Panc1 (cell line): ENCODE results near the gene PDE1C.

Experiments used
- POLR2AphosphoS5 ChIP-seq: IDR thresholded peaks from 2 replicates; pipeline ENCODE4 v1.6.1; 2012; ENCODE audit warnings: mild to moderate bottlenecking, low read depth, low read length, moderate library complexity
- SIN3A ChIP-seq: IDR thresholded peaks from 2 replicates; pipeline ENCODE4 v1.6.1; 2012; ENCODE audit warnings: low read depth, mild to moderate bottlenecking, low read length, moderate library complexity, borderline replicate concordance; ENCODE audit not compliant: insufficient read depth
- TCF7L2 ChIP-seq: IDR thresholded peaks from 2 replicates; pipeline ENCODE4 v1.6.1; 2011; ENCODE audit warnings: mild to moderate bottlenecking, low read depth, low read length, inconsistent platforms
- TF ChIP-seq, protein P1 (sequence below): fragments of 450-650 bp; IDR thresholded peaks from 2 replicates; pipeline ENCODE4 v1.5.1; 2017; ENCODE audit warnings: mild to moderate bottlenecking
- TF ChIP-seq, protein P2 (sequence below), 2 experiments: IDR thresholded peaks; 2 replicates each; pipeline ENCODE4 v1.6.1; 2011 to 2012; ENCODE audit warnings: low read depth in 2 of 2, control low read depth in 1 of 2, low read length in 1 of 2, mild to moderate bottlenecking in 1 of 2, moderate library complexity in 1 of 2; ENCODE audit not compliant: insufficient read depth in 1 of 2

DNA sequence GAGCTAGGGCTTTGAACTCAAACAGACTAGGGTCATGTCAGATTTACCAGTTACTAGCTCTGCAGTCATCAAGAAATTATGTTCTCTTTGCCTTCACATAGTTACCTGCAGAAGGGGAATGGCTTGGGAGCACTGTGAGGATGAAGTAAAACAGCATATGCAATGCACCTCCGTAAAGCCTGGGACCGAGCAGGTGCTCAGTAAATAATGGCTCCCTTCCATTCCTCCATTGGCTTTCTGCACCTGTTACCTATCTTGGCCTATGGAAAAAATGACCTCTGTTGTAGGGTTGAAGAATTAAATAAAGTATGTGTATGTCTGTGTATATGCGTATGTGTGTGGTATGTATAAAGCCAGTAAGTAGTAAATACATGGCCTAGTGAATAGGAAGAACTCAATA, 78.8 kb downstream of the PDE1C start:
- TF ChIP-seq, protein P1, sequence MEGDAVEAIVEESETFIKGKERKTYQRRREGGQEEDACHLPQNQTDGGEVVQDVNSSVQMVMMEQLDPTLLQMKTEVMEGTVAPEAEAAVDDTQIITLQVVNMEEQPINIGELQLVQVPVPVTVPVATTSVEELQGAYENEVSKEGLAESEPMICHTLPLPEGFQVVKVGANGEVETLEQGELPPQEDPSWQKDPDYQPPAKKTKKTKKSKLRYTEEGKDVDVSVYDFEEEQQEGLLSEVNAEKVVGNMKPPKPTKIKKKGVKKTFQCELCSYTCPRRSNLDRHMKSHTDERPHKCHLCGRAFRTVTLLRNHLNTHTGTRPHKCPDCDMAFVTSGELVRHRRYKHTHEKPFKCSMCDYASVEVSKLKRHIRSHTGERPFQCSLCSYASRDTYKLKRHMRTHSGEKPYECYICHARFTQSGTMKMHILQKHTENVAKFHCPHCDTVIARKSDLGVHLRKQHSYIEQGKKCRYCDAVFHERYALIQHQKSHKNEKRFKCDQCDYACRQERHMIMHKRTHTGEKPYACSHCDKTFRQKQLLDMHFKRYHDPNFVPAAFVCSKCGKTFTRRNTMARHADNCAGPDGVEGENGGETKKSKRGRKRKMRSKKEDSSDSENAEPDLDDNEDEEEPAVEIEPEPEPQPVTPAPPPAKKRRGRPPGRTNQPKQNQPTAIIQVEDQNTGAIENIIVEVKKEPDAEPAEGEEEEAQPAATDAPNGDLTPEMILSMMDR, result no peak
- TF ChIP-seq SIN3A, result no peak
- no peak for TF ChIP-seq POLR2AphosphoS5
- TF ChIP-seq, protein P2, sequence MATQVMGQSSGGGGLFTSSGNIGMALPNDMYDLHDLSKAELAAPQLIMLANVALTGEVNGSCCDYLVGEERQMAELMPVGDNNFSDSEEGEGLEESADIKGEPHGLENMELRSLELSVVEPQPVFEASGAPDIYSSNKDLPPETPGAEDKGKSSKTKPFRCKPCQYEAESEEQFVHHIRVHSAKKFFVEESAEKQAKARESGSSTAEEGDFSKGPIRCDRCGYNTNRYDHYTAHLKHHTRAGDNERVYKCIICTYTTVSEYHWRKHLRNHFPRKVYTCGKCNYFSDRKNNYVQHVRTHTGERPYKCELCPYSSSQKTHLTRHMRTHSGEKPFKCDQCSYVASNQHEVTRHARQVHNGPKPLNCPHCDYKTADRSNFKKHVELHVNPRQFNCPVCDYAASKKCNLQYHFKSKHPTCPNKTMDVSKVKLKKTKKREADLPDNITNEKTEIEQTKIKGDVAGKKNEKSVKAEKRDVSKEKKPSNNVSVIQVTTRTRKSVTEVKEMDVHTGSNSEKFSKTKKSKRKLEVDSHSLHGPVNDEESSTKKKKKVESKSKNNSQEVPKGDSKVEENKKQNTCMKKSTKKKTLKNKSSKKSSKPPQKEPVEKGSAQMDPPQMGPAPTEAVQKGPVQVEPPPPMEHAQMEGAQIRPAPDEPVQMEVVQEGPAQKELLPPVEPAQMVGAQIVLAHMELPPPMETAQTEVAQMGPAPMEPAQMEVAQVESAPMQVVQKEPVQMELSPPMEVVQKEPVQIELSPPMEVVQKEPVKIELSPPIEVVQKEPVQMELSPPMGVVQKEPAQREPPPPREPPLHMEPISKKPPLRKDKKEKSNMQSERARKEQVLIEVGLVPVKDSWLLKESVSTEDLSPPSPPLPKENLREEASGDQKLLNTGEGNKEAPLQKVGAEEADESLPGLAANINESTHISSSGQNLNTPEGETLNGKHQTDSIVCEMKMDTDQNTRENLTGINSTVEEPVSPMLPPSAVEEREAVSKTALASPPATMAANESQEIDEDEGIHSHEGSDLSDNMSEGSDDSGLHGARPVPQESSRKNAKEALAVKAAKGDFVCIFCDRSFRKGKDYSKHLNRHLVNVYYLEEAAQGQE (IDR thresholded peaks at IDR 0.05; ENCODE audit: insufficient read depth in 1 of 2, low read depth in 2 of 2, low read length in 1 of 2), result no peak
- TF ChIP-seq TCF7L2, result no peak
